ENCODE results near the gene TJP2. TPM values are rescaled to one million over a fixed set of nuclear protein-coding genes. Genes with fewer than 3 reads are reported as not detected.

TJP2 gene
- total RNA-seq, 4 donors from 2014 or later, result 200 to 266 (median 232) TPM

- Histone ChIP-seq H3K9me3 (no peaks in the 10 kb centered on the region), H3K27ac (peak overlapping the region in 2 of 3 donors; percentile 40 to 59), H3K27me3 (no peaks in the 10 kb centered on the region), H3K36me3 (no peaks in the 10 kb centered on the region), H3K4me1 (peaks cover 8 to 11% of the 10 kb centered on the region in 2 donors), H3K4me3 (replicated peaks in 1 of 3) (no peak overlapping the region)
- no peak for DNase-seq
- 30 to 41% methylated on average over 2 of the region's 2 CpGs for WGBS, 2 donors
- TF ChIP-seq POLR2A (IDR thresholded peaks at IDR 0.05) (no peak), CTCF (IDR thresholded peaks at IDR 0.05) (no peak)
- intact Hi-C loops (cut with DNase I), result no loop called here
Observed at GRCh38 chr9:69283003-69283402, 108.9 kb downstream of the TJP2 start.

- Histone ChIP-seq H3K9me3 (no peaks in the 10 kb centered on the region), H3K4me3 (replicated peaks in 1 of 3) (no peak overlapping the region), H3K27ac (no peak overlapping the region), H3K4me1 (peaks cover 3 to 13% of the 10 kb centered on the region in 2 donors), H3K27me3 (no peaks in the 10 kb centered on the region), H3K36me3 (no peaks in the 10 kb centered on the region)
- no peak for DNase-seq
- WGBS, 2 donors, result 93 to 96% methylated on average over 3 of the region's 3 CpGs
- intact Hi-C loops (cut with DNase I), result no loop called here
- TF ChIP-seq CTCF (IDR thresholded peaks at IDR 0.05) (no peak), POLR2A (IDR thresholded peaks at IDR 0.05) (no peak)
Observed at GRCh38 chr9:69292078-69292477, 118.0 kb downstream of the TJP2 start.

- DNase-seq, result no peak
- TF ChIP-seq POLR2A (IDR thresholded peaks at IDR 0.05) (no peak), CTCF (IDR thresholded peaks at IDR 0.05) (no peak)
- no peaks in the 10 kb centered on the region for H3K9me3 ChIP-seq
- no peak overlapping the region for H3K27ac ChIP-seq
- H3K36me3 ChIP-seq, result no peaks in the 10 kb centered on the region
- H3K4me1 ChIP-seq, result peaks cover 5 to 17% of the 10 kb centered on the region in 2 donors
- intact Hi-C loops (cut with DNase I), result no loop called here
- no peaks in the 10 kb centered on the region for H3K27me3 ChIP-seq
- H3K4me3 ChIP-seq (replicated peaks in 1 of 3), result no peak overlapping the region
- 73 to 76% methylated on average over 1 of the region's 1 CpG for WGBS, 2 donors
Observed at GRCh38 chr9:69293156-69293555, 119.1 kb downstream of the TJP2 start.

- Histone ChIP-seq H3K36me3 (no peaks in the 10 kb centered on the region), H3K27me3 (no peaks in the 10 kb centered on the region), H3K27ac (no peak overlapping the region), H3K4me1 (peaks cover 24 to 35% of the 10 kb centered on the region in 2 donors), H3K4me3 (replicated peaks in 1 of 3) (no peak overlapping the region), H3K9me3 (no peaks in the 10 kb centered on the region)
- no peak for DNase-seq
- WGBS, 2 donors, result 53 to 68% methylated on average over 9 of the region's 9 CpGs
- intact Hi-C loops (cut with DNase I), result no loop called here
- TF ChIP-seq CTCF (IDR thresholded peaks at IDR 0.05), result no peak
- TF ChIP-seq POLR2A (IDR thresholded peaks at IDR 0.05), result no peak
Observed at GRCh38 chr9:69295872-69296552, 121.9 kb downstream of the TJP2 start.

GRCh38 chr9:69297300-69297980, 123.4 kb downstream of the TJP2 start:
- no peaks in the 10 kb centered on the region for H3K27me3 ChIP-seq
- no peak overlapping the region for H3K27ac ChIP-seq
- H3K36me3 ChIP-seq, result no peaks in the 10 kb centered on the region
- H3K4me1 ChIP-seq, result peaks cover 27 to 39% of the 10 kb centered on the region in 2 donors
- TF ChIP-seq CTCF (IDR thresholded peaks at IDR 0.05) (no peak), POLR2A (IDR thresholded peaks at IDR 0.05) (no peak)
- H3K9me3 ChIP-seq, result no peaks in the 10 kb centered on the region
- intact Hi-C loops (cut with DNase I), result no loop called here
- no peak for DNase-seq
- 78 to 84% methylated on average over 11 of the region's 11 CpGs for WGBS, 2 donors
- H3K4me3 ChIP-seq (replicated peaks in 1 of 3), result no peak overlapping the region
